Measurements from ENCODE around the gene GP2.
"Not testable (repeated sequence)": the region's sequence is repeated elsewhere in the genome, so short reads cannot be mapped to it uniquely, and the experiment has no call there.

GP2 gene

DNA sequence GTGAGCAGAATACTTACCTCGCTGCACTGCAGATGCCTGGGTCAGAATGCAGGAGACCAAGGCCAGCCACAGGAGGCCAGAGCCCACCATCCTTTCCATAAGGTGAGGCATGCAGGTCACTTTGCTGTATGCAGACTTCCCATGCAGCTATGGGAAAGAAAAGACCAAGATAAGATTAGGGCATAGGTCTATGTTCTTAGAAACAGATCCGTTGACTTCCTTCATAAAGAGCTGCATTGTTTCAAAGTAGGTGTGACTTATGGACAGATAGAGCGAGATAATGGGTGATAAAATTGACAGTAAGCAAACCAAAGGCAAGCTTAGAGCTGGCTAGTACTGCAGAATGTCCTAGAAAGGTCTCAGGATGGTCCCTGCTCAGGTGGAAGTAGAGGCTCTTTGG, 992 bp downstream of the GP2 start:
- no peak overlapping the region for H3K27ac ChIP-seq (ENCODE audit: low read depth, low read length)
- no peaks in the 10 kb centered on the region for H3K4me1 ChIP-seq (ENCODE audit: control insufficient read depth, insufficient read depth, low read length, unreplicated experiment)
- H3K4me3 ChIP-seq (ENCODE audit: low read depth, low read length) = no peak overlapping the region

DNA sequence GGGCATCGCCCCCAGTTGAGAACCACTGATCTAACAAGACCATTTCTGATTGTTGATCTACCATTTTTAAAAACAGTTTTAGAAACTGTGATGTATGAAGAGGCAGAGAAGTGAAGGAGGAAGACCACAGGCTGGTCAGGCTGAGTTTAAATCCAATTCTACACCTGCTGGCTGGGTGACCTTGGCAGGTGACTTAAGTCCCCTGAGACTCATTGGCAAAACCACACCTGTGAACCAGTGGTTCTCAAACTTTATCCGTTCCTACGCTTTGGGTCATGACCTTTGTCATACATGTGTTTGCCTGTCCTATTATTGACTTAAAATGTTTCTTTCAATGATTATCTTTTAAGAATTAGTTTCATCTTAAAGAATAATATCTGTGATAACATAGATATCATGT, 2.3 kb downstream of the GP2 start:
- Histone ChIP-seq H3K36me3 (ENCODE audit: insufficient read depth, low read length) (no peaks in the 10 kb centered on the region), H3K79me2 (ENCODE audit: control insufficient read depth, insufficient read depth, low read length, unreplicated experiment) (no peaks in the 10 kb centered on the region), H3K4me3 (ENCODE audit: low read depth, low read length) (no peak overlapping the region), H3K27me3 (ENCODE audit: insufficient read depth, low read length) (no peaks in the 10 kb centered on the region), H2AFZ (ENCODE audit: low read length, unreplicated experiment) (no peak overlapping the region), H3K27ac (ENCODE audit: low read depth, low read length) (no peak overlapping the region), H3K4me1 (ENCODE audit: control insufficient read depth, insufficient read depth, low read length, unreplicated experiment) (no peaks in the 10 kb centered on the region)

More for the DNA sequence above, 992 bp downstream of the GP2 start:
- Histone ChIP-seq H3K36me3 (ENCODE audit: insufficient read depth, low read length) (no peaks in the 10 kb centered on the region), H3K79me2 (ENCODE audit: control insufficient read depth, insufficient read depth, low read length, unreplicated experiment) (no peaks in the 10 kb centered on the region), H2AFZ (ENCODE audit: low read length, unreplicated experiment) (no peak overlapping the region), H3K27me3 (ENCODE audit: insufficient read depth, low read length) (no peaks in the 10 kb centered on the region)

- no peaks in the 10 kb centered on the region for H3K36me3 ChIP-seq (ENCODE audit: insufficient read depth, low read length)
- H3K4me1 ChIP-seq (ENCODE audit: control insufficient read depth, insufficient read depth, low read length, unreplicated experiment) = no peaks in the 10 kb centered on the region
- no peaks in the 10 kb centered on the region for H3K79me2 ChIP-seq (ENCODE audit: control insufficient read depth, insufficient read depth, low read length, unreplicated experiment)
- H3K27ac ChIP-seq (ENCODE audit: low read depth, low read length) = no peak overlapping the region
- no peak overlapping the region for H2AFZ ChIP-seq (ENCODE audit: low read length, unreplicated experiment)
- no peak overlapping the region for H3K4me3 ChIP-seq (ENCODE audit: low read depth, low read length)
- no peaks in the 10 kb centered on the region for H3K27me3 ChIP-seq (ENCODE audit: insufficient read depth, low read length)
Observed at GRCh38 chr16:20323591-20324117, 3.7 kb downstream of the GP2 start.

DNA sequence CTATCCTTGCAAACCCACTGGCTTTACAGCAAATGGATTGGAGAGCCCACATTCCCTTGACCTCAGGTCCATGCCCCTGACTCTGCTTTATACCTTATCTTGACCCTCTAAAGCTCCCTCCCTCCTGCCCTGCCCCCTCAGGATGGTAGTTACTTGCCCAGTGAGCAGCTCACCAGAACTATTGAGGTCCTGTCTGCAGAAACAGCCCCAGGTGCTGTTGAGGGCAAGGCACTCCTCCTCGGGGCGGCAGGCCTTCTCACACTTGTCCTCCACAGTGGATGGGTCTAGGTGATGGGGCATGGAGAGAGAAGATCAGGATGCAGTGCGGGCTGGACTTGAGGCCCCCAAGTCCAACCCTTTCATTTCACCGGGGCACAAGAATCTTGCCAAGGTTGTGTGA, 4.6 kb downstream of the GP2 start:
- H2AFZ ChIP-seq (ENCODE audit: low read length, unreplicated experiment) = no peak overlapping the region

DNA sequence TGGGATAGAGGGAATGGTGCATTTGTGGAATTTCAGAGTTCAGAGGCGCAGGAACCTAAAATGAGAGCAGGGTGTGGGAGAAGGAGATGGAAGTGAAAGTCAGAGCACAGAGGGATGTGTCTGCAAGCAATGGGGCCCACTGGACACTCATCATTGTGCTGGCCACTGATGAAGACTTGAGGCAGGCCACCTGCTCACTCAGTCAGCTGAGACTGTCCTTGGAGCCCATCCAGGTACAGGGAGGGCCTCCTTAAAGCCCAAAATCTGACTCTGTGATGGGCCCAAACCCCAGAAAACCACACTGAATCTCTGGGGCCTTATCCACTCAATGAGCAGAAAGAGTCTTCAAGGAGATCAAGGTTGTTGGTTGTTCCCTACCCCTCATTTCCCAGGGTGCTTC, 5.6 kb downstream of the GP2 start:
- Histone ChIP-seq H3K4me3 (ENCODE audit: low read depth, low read length) (no peak overlapping the region), H3K79me2 (ENCODE audit: control insufficient read depth, insufficient read depth, low read length, unreplicated experiment) (no peaks in the 10 kb centered on the region), H3K4me1 (ENCODE audit: control insufficient read depth, insufficient read depth, low read length, unreplicated experiment) (no peaks in the 10 kb centered on the region), H3K36me3 (ENCODE audit: insufficient read depth, low read length) (no peaks in the 10 kb centered on the region), H2AFZ (ENCODE audit: low read length, unreplicated experiment) (no peak overlapping the region), H3K27me3 (ENCODE audit: insufficient read depth, low read length) (no peaks in the 10 kb centered on the region), H3K27ac (ENCODE audit: low read depth, low read length) (no peak overlapping the region)

More for the DNA sequence above, 4.6 kb downstream of the GP2 start:
- no peaks in the 10 kb centered on the region for H3K36me3 ChIP-seq (ENCODE audit: insufficient read depth, low read length)
- H3K27me3 ChIP-seq (ENCODE audit: insufficient read depth, low read length) = no peaks in the 10 kb centered on the region
- no peak overlapping the region for H3K4me3 ChIP-seq (ENCODE audit: low read depth, low read length)
- no peak overlapping the region for H3K27ac ChIP-seq (ENCODE audit: low read depth, low read length)
- H3K79me2 ChIP-seq (ENCODE audit: control insufficient read depth, insufficient read depth, low read length, unreplicated experiment) = no peaks in the 10 kb centered on the region
- H3K4me1 ChIP-seq (ENCODE audit: control insufficient read depth, insufficient read depth, low read length, unreplicated experiment) = no peaks in the 10 kb centered on the region

DNA sequence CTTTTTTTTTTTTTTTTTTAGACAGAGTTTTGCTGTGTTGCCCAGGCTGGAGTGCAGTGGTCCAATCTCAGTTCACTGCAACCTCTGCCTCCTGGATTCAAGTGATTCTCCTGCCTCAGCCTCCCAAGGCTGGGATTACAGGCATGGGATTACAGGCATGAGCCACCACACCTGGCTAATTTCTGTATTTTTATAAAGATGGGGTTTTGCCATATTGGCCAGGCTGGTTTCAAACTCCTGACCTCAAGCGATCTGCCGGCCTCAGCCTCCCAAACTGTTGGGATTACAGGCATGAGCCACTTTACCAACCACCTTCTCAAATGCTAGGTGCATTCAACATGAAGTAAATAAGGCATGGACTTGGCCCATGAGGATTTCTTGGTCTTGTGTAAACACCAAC, 6.3 kb downstream of the GP2 start:
- not testable (repeated sequence) for H2AFZ ChIP-seq (ENCODE audit: low read length, unreplicated experiment); H3K27ac ChIP-seq (ENCODE audit: low read depth, low read length); H3K4me1 ChIP-seq (ENCODE audit: control insufficient read depth, insufficient read depth, low read length, unreplicated experiment); H3K27me3 ChIP-seq (ENCODE audit: insufficient read depth, low read length); H3K4me3 ChIP-seq (ENCODE audit: low read depth, low read length); H3K79me2 ChIP-seq (ENCODE audit: control insufficient read depth, insufficient read depth, low read length, unreplicated experiment); H3K36me3 ChIP-seq (ENCODE audit: insufficient read depth, low read length)

DNA sequence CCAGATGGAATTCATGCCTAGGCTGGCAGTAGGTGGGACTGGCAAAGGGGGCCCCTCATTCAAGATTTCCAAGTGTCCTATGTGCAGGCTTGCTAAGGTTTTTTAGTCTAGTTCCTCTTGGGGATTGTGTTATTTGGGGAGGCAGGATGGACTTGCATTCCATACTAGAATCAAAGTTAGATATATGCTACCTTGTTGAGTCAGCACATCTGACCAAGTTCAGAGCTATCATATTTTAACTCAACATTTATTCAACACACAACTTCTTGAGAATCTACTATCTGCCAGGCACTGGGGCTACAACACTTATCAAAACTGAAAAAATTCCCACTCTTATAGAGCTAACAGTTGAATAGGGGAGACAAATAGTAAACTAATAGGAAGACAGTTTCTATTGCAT, 6.7 kb downstream of the GP2 start:
- H3K4me3 ChIP-seq (ENCODE audit: low read depth, low read length) = no peak overlapping the region
- H3K36me3 ChIP-seq (ENCODE audit: insufficient read depth, low read length) = no peaks in the 10 kb centered on the region
- H2AFZ ChIP-seq (ENCODE audit: low read length, unreplicated experiment) = no peak overlapping the region
- no peaks in the 10 kb centered on the region for H3K79me2 ChIP-seq (ENCODE audit: control insufficient read depth, insufficient read depth, low read length, unreplicated experiment)
- H3K27me3 ChIP-seq (ENCODE audit: insufficient read depth, low read length) = no peaks in the 10 kb centered on the region
- no peak overlapping the region for H3K27ac ChIP-seq (ENCODE audit: low read depth, low read length)
- H3K4me1 ChIP-seq (ENCODE audit: control insufficient read depth, insufficient read depth, low read length, unreplicated experiment) = no peaks in the 10 kb centered on the region

DNA sequence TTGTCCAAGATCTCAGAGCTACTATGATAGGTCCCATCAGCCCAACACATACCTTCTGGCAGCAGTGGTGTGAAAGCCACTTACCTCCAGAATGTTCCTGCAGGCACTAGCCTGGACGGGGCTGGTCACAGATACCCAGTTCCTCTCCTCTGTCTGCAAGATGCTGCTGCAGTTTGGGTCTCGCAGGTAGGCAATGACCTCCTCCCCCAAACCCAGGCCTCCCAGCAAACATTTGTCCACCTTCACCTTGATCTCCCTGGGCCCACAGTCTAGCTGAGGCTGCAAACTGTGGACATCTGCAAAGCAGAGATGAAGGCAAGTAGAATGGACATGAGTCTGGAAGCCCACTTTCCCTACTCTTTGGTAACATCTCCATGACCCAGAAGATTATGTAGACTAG, 7.1 kb downstream of the GP2 start:
- H3K4me3 ChIP-seq (ENCODE audit: low read depth, low read length) = no peak overlapping the region

DNA sequence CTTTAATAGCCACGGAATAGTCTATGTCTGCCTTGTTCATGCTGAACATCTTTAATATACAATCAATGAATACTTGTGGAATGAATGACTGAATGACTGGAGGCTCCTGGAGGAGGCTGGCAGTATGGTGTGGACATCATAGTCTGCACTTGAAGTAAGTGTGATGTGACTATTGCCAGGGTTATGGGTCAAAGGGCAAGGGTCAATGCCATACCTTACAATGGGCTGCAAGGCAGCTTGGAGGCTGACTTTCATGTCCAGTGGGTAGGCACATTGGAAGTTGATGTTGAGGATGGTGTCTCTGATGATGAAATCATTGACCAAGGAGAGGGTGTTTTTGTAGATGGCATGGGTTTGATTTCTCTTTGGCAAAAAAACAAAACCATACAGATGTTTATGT, 7.9 kb downstream of the GP2 start:
- H3K36me3 ChIP-seq (ENCODE audit: insufficient read depth, low read length) = no peaks in the 10 kb centered on the region
- no peaks in the 10 kb centered on the region for H3K27me3 ChIP-seq (ENCODE audit: insufficient read depth, low read length)
- H3K79me2 ChIP-seq (ENCODE audit: control insufficient read depth, insufficient read depth, low read length, unreplicated experiment) = no peaks in the 10 kb centered on the region
- H3K4me1 ChIP-seq (ENCODE audit: control insufficient read depth, insufficient read depth, low read length, unreplicated experiment) = no peaks in the 10 kb centered on the region
- no peak overlapping the region for H2AFZ ChIP-seq (ENCODE audit: low read length, unreplicated experiment)
- H3K27ac ChIP-seq (ENCODE audit: low read depth, low read length) = no peak overlapping the region
- H3K4me3 ChIP-seq (ENCODE audit: low read depth, low read length) = no peak overlapping the region

More for the DNA sequence above, 7.1 kb downstream of the GP2 start:
- H3K79me2 ChIP-seq (ENCODE audit: control insufficient read depth, insufficient read depth, low read length, unreplicated experiment) = no peaks in the 10 kb centered on the region
- H3K27me3 ChIP-seq (ENCODE audit: insufficient read depth, low read length) = no peaks in the 10 kb centered on the region
- H3K36me3 ChIP-seq (ENCODE audit: insufficient read depth, low read length) = no peaks in the 10 kb centered on the region
- no peak overlapping the region for H3K27ac ChIP-seq (ENCODE audit: low read depth, low read length)
- no peak overlapping the region for H2AFZ ChIP-seq (ENCODE audit: low read length, unreplicated experiment)
- H3K4me1 ChIP-seq (ENCODE audit: control insufficient read depth, insufficient read depth, low read length, unreplicated experiment) = no peaks in the 10 kb centered on the region

DNA sequence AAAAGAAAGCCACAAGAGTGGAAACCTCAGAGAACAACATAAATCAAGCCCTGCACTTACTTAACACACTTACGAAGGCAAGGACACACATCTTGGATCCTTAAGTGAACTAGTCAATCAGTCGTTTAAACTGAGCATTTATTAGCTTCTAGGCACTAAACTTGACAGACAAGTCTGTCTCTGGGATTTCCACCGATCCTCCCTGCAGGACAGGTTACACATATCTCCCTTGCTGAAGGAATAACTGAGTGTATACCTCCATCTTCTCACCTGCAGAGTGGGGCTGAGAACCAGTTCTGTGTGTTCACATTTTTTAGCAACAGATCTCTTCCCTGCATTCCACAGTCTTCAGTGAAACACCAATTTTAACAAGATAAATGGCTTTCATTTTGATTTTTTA, 8.9 kb downstream of the GP2 start:
- Histone ChIP-seq H3K4me3 (ENCODE audit: low read depth, low read length) (no peak overlapping the region), H3K36me3 (ENCODE audit: insufficient read depth, low read length) (no peaks in the 10 kb centered on the region), H3K27me3 (ENCODE audit: insufficient read depth, low read length) (no peaks in the 10 kb centered on the region), H3K79me2 (ENCODE audit: control insufficient read depth, insufficient read depth, low read length, unreplicated experiment) (no peaks in the 10 kb centered on the region), H2AFZ (ENCODE audit: low read length, unreplicated experiment) (no peak overlapping the region), H3K4me1 (ENCODE audit: control insufficient read depth, insufficient read depth, low read length, unreplicated experiment) (no peaks in the 10 kb centered on the region), H3K27ac (ENCODE audit: low read depth, low read length) (no peak overlapping the region)

DNA sequence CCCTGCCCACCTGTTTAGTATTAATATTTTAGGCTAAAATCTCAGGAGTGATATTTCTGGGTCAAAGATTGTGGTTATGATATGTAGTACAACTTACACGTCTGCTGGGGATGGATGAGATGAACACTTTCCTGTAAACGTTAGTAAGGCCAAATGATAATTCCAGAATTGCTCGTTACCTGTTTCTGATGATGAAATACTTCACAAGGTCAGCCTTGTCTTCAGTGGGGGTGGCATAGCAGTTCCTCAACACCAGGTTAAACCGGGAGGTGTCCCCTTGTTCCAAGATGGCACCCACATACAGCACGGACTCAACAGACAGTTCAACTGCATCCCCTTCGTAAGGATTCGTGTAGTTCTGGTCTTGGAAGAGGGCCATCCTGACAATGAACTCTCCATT, 9.3 kb downstream of the GP2 start:
- H2AFZ ChIP-seq (ENCODE audit: low read length, unreplicated experiment) = no peak overlapping the region
- H3K27ac ChIP-seq (ENCODE audit: low read depth, low read length) = no peak overlapping the region
- no peaks in the 10 kb centered on the region for H3K79me2 ChIP-seq (ENCODE audit: control insufficient read depth, insufficient read depth, low read length, unreplicated experiment)
- no peaks in the 10 kb centered on the region for H3K27me3 ChIP-seq (ENCODE audit: insufficient read depth, low read length)
- no peaks in the 10 kb centered on the region for H3K4me1 ChIP-seq (ENCODE audit: control insufficient read depth, insufficient read depth, low read length, unreplicated experiment)
- H3K4me3 ChIP-seq (ENCODE audit: low read depth, low read length) = no peak overlapping the region
- no peaks in the 10 kb centered on the region for H3K36me3 ChIP-seq (ENCODE audit: insufficient read depth, low read length)

All from ACC112 (cell line).